ENCODE results near the gene RET.

The RET gene

DNA sequence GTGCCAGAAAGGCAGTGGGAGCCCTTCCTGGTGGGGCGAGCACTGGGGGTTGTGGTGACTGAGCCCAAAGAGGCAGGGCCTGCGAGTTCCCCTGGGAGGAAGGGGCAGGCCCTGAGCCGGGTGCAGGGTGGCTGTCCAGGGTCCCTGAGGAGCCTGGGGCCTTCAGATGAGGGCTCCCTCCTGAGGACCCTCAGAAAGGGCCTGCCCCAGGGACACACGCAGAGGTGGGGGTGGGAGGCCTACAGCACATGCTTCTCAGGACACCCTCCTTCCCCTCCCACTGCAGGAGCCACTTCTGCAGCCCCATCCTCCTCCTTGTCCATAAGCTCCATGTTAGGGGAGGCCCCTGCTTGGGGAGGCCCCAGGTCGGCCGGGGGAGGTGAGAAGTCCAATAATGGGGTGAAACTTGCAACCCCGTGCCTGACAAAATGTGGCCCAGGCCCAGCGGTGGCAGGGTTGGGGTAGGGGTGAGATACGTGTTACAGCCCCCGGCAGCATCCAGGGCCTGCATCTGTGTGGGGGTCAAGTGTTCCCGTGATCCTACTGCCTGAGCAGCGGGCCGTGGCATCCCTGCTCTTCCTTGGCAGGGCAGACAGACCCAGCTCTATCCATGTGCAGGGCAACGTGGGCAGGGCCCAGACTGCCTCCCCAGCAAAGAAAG lies 31.8 kb upstream of the RET start:
- DNase-seq, result no peak

GRCh38 chr10:43045631-43046287 lies 31.1 kb upstream of the RET start:
- DNase-seq, result no peak

DNA sequence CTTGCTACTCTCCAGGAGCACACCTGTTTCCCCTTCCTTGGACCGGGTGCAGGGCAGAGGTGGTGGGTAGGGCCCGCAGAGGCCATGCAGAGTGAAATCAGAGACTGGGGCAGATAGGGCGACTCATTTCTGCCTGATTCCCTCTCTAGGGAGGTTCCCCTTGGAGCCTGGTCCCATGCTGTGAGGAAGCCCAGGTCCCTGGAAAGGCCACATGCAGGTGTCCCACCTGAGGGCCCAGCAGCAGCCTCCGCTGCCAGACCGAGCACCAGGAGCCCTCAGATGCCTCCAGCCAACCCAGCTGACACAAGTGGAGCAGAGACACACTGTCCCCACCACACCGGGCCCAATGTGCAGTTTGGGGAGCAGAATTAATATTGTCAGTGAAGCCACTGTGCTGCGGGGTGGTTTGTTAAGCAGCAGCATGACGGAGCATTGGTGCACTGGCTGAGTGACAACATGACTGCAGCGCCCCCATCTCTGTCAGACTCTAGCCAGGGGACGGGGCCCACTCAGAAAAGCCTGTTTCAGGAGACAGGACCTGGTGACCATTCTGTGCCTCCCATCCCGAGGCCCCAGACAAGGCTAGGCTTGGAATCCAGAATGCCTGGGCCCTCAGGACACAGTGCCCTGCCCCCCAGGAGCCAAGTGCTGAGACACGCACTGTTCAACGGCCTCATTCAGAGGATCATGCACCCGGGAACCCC lies 30.4 kb upstream of the RET start:
- no peak for DNase-seq

GRCh38 chr10:43047288-43047970 lies 29.4 kb upstream of the RET start:
- DNase-seq, result no peak

DNA sequence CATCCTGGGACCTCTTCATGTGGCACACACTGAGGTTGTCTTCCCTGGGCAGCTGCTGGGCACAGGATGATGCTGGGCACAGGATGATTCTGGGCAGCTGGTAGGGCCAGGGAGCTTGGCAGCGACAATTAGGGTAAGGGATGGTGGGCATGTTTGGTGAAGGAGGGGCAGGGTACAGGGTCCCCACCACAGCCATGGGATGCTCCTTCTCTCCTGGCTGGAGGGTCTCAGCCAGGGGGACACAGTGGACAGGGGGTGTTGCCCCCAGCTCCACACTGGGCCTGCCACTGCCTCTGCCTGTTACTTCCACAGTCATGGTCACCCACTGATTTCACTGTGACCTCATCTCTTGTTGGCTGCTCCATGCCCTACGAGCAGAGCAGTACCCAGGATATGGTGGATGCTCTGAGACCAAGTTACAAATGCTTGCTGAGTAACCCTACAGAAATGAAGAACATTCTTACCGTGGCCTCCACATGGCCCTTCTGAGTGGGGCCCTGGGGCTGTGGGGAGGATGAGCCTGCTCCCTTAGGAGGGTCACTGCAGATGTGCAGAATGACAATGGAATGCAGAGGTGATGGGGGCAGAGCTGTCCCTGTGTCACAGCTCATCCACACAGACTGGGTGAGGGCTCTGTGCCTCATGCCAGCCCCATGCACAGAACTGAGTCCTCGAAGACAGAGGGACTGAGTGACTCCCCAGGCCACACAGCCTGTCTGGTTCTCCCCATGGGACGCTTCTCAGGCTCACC lies 28.4 kb upstream of the RET start:
- no peak for DNase-seq

GRCh38 chr10:43049081-43049551 lies 27.8 kb upstream of the RET start:
- no peak for DNase-seq

DNA sequence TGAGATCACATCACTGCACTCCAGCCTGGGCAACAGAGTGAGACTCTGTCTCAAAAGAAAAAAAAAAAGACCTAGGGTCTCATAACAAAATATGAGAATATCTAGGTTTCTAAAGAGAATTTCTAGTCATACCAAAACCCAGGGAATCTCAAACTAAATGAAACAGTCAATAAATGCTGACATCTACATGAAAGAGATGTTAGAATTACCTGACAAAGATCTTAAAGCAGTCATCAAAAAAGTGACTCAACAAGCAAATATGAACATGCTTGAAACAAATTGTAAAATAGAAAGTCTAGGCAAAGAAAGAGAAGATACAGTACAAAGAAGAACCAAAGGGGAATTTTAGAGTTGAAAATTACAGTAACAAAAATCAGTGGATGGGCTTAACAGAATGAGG lies 26.9 kb upstream of the RET start:
- DNase-seq, result no peak

- DNase-seq, result no peak
Observed at GRCh38 chr10:43053825-43054224, 23.0 kb upstream of the RET start.

GRCh38 chr10:43054593-43054992 lies 22.3 kb upstream of the RET start:
- DNase-seq, result no peak

DNA sequence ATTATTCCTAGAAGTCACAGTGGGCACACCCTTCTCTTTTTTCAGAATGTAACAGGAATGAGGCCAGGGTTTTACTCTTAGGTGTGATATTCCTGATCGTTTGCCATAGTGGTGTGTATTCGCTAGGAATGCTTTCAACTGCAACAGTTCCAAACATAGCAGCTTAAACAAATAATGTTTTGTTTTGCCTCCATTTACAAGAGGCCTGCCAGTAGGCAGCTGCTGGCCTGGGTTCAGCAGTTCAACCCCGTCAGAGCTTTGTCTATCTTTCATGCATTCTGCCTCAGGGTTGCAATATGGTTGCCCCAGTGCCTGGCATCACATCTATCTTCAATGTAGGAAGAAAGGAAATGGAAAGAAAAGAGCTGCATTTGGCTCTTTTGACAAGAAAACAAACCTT lies 21.7 kb upstream of the RET start:
- DNase-seq, result no peak

DNA sequence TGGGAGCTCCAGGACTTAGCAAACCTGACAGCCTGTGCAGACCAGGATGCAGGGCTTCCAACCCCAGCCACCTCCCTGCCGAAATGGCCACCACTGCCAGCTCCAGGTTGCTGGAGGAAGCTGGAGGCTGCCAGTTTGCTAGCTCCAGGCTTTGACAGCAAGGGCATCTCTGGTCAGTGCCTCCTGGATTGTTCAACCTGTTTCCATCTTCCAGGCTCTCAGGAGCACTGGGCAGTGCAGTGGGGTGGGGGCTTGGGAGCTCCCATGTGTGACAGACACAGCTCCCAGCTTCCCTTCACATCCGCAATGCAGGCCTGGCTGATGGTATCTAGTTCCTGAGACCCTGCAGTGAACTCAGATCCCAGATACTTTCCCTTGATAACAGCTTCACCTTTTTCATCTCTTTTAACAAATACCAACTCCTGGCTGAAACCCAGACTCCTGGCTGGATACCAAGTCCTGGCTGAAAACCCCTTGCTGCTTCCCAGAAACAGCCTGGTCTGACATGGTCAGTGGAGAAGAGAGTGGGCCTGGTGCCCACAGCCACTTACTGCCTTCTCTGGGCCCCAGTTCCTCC lies 20.8 kb upstream of the RET start:
- no peak for DNase-seq

DNA sequence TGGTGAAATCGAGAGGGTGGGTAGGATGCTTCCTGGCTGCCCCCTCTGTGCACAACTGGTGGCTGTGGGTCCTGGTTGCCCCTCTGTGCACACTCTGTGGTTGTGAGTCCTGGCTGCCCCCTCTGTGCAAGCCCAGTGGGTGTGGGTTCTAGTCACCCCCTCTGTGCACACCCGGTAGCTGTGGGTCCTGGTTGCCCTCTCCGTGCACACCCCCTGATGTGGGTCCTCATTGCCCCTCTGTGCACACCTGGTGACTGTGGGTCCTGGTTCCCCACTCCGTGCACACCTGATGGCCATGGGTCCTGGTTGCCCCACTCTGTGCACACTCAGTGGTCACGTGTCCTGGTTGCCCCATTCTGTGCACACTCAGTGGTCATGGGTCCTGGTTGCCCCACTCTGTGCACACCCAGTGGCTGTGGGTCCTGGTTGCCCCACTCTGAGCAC lies 20.3 kb upstream of the RET start:
- no peak for DNase-seq

GRCh38 chr10:43057231-43057711 lies 19.6 kb upstream of the RET start:
- no peak for DNase-seq

GRCh38 chr10:43057831-43058340 lies 19.0 kb upstream of the RET start:
- DNase-seq, result no peak

DNA sequence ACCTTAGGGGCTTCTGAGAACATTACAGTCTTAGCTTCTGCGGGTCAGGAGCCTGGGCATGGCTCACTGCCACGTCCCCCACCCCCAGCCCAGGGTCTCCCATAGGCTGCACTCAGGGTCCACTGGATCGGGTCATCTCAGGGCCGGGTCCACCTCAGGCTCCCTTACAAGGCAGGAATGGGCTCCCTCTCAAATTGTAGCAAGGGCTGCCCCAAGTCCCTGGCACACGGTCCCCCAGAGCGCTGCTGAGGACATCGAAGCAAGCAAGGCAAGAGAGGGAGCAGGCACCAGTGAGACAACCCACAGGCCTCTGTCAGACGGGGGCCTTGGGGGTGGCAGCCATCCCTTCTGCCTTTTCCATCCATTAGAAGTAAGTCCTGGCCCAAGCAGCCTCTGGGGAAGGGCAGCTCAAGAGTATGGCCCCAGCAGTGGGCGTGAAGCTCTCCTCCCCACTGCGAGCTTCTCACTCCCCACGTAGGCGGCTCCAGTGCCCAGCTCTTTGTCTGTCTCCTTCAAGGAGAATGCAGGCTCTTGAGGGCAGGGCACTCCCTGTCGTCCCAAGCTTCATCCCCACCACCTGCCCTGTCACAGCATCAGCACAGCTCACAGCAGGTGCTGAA lies 18.0 kb upstream of the RET start:
- DNase-seq, result peak in 1 of 3 experiments; percentile 1

DNA sequence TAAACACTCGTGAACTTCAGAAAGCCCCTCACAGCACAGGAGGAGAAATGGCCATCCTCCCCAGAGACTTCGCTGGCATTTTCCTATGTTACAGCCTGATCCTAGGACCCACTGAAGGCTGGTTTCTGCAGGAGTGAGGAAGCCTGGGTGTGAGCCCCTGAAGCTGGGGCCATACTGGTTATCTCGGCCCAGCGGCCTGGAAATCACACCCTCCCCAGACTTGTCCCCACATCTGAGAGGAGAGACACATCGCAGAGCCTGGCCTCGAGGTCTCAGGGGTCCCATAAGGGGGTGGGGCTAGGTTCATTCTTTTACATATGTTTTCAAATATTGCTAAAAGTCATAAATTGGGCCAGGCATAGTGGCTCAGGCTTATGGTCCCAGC lies 17.5 kb upstream of the RET start:
- DNase-seq, result no peak

DNA sequence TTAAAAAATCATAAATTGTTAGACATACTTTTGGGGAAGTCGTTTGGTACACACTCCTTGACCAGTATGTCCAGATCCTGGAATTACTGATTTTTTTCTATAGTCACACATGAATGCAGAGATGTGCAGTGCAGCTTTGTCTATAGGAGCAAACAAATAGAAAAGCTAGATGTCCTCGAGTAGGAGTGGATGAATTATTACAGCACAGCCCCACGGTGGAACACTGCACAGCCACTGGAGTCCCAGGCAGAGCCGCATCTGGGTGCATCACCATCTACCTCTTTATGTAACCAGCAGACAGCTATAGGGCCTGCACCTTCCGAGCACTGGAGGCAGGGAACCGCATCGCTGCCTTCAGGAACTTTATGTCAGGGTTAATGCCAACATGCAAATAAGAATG lies 17.0 kb upstream of the RET start:
- DNase-seq, result no peak

GRCh38 chr10:43060291-43060690 lies 16.6 kb upstream of the RET start:
- peak in 2 of 3 experiments; percentile 8 to 26 for DNase-seq

DNA sequence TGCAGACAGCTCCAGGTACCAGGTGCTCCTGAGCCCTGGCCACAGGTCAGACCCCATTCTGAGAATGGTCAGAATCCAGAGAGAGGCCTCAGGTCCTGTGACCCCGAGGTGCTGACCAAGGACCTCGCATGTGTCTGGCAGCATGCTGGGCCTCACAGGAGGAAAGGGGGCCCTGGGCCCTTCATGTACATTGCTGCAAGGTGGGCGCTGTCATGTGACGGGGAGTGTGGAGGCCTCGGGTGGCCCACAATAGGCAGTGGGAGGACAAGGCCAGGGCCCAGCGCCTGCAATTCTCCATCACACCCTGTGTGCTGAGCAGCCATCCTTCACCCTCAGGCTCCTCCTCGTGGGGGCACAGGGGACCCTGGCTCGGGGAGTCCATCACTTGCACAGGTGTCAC lies 15.5 kb upstream of the RET start:
- DNase-seq, result no peak

DNA sequence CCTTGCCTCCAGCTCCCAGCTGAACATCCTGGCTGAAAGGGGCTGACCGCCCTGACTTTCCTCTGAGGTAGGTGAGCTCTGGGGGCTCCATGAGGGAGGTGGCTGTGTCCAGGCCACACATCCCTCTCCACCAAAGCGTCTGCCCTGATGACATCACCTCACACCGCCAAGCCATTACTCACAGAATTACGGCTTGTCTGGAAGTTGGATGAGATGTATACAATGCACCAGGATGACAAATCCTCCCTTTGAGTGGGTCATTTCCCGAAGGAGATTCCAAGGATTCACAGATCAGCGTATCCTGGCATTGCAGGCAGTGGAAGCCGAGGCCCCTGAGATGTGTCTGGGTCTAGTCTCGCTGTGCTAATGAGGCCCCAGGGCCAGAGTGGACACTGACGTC lies 15.1 kb upstream of the RET start:
- no peak for DNase-seq

DNA sequence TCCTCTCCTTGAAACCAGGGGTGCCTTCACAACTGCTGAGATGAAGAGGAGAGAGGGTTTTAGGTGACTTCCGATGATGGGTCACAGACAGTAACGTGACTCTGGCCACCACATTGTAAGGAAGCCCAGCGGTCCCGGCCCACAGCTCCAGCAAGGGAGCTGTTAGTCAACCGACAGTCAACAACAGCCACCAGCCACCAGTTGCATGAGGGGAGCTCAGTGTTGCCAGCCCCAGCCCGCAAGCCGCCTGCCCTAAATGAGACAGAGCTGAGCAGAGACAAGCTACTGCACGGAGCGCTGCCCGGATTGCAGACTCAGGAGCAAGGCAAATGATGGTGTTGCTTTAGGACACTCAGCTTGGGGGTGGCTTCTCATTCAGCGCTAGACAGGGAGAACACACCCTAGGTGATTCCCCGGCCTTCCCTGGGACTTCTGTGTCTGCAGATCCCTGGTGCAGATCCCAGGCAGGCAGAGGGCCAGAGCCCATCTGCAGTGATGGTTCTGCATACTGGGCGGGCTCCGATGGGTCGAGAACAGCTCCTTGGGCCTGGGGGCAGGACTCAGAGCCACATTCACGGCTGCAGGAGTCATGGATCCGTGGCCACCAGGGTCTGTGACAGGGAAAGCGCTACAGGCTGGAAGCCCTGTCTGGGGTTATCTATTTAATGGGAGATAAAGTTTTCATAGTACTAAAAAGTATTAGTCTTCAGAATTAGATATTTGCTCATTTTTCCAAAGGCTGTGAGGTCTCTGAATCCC lies 14.3 kb upstream of the RET start:
- no peak for DNase-seq
